GM21737 (cell line): ENCODE measurements around the gene PCSK6.

Experiments used
- ATAC-seq: cut with Tn5 transposase; IDR thresholded peaks from one replicate; pipeline ENCODE4 v1.9.1; 2021; ENCODE audit warnings: mild to moderate bottlenecking, moderate library complexity; ENCODE audit not compliant: unreplicated experiment

PCSK6 gene

GRCh38 chr15:101489599-101490407 lies at the start of gene PCSK6:
Gene PCSK6, minus strand, starts transcription at chr15:101489707. Its CDS starts 37 bp downstream, at chr15:101489670.
- no peak for ATAC-seq

GRCh38 chr15:101538996-101539395 lies 49.5 kb upstream of the PCSK6 start:
- no peak for ATAC-seq

GRCh38 chr15:101538177-101538576 lies 48.7 kb upstream of the PCSK6 start:
- ATAC-seq = no peak

GRCh38 chr15:101537483-101538080 lies 48.1 kb upstream of the PCSK6 start:
- ATAC-seq = no peak

- ATAC-seq = no peak
Measured at GRCh38 chr15:101536875-101537405, 47.4 kb upstream of the PCSK6 start.

GRCh38 chr15:101536166-101536874 lies 46.8 kb upstream of the PCSK6 start:
- ATAC-seq = no peak

GRCh38 chr15:101535170-101535902 lies 45.8 kb upstream of the PCSK6 start:
- no peak for ATAC-seq

- no peak for ATAC-seq
Measured at GRCh38 chr15:101534376-101534970, 45.0 kb upstream of the PCSK6 start.

- ATAC-seq = no peak
Measured at GRCh38 chr15:101533371-101534140, 44.0 kb upstream of the PCSK6 start.

GRCh38 chr15:101532865-101533264 lies 43.4 kb upstream of the PCSK6 start:
- ATAC-seq = no peak

GRCh38 chr15:101531170-101531569 lies 41.7 kb upstream of the PCSK6 start:
- no peak for ATAC-seq

- no peak for ATAC-seq
Measured at GRCh38 chr15:101530224-101530958, 40.9 kb upstream of the PCSK6 start.

- ATAC-seq = no peak
Measured at GRCh38 chr15:101528917-101529299, 39.4 kb upstream of the PCSK6 start.

GRCh38 chr15:101528108-101528916 lies 38.8 kb upstream of the PCSK6 start:
- no peak for ATAC-seq

- ATAC-seq = no peak
Measured at GRCh38 chr15:101526890-101527289, 37.4 kb upstream of the PCSK6 start.

- ATAC-seq = no peak
Measured at GRCh38 chr15:101526442-101526841, 36.9 kb upstream of the PCSK6 start.

- ATAC-seq = no peak
Measured at GRCh38 chr15:101526021-101526420, 36.5 kb upstream of the PCSK6 start.

GRCh38 chr15:101525087-101525669 lies 35.7 kb upstream of the PCSK6 start:
- no peak for ATAC-seq
